HG03457 (cell line): ENCODE results near the gene FXYD4.

ENCODE experiments used
- ATAC-seq: cut with Tn5 transposase; IDR thresholded peaks from one replicate; pipeline ENCODE4 v1.9.1; 2021; ENCODE audit warnings: moderate number of reproducible peaks; ENCODE audit not compliant: unreplicated experiment

Gene FXYD4

DNA sequence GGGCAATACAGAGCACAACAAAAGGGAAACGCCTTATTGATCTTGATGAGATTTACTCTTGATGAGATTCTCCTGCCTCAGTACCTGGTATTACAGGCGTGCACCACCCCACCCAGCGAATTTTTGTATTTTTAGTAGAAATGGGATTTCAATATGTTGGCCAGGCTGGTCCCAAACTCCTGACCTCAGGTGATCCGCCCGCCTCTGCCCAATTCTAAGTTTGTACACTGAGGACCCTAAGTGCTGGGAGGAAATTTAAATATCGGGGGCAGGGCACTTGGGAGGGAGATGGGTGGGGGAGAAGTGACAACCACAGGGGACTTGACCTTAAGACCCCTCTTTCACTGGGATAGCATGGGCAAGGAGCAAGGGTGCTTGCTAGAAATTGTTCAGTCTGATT is 23.4 kb downstream of the FXYD4 start:
- no peak for ATAC-seq

DNA sequence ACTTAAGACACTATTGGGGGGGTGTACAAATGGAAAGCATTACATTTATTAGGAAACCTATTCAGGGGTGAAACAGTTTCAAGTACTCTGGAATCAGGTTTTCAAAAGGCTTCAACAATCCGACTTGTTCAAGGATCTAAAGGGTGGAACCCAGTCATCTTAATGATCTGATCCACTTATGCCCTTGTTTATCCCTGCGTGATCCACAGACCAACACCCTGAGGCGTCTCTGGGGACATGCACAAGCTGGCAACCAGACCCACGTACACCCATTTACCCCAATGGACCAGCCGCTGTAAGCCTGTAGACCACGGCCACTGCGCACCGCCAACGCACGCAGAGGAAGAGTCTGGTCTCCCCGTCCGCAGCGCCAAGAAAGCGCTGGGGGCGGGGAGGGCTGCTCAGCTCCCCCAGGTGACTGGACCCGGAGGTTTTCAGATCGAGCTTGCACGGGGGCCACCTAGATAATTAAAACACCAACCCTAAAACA is 24.2 kb downstream of the FXYD4 start:
- ATAC-seq, result no peak

DNA sequence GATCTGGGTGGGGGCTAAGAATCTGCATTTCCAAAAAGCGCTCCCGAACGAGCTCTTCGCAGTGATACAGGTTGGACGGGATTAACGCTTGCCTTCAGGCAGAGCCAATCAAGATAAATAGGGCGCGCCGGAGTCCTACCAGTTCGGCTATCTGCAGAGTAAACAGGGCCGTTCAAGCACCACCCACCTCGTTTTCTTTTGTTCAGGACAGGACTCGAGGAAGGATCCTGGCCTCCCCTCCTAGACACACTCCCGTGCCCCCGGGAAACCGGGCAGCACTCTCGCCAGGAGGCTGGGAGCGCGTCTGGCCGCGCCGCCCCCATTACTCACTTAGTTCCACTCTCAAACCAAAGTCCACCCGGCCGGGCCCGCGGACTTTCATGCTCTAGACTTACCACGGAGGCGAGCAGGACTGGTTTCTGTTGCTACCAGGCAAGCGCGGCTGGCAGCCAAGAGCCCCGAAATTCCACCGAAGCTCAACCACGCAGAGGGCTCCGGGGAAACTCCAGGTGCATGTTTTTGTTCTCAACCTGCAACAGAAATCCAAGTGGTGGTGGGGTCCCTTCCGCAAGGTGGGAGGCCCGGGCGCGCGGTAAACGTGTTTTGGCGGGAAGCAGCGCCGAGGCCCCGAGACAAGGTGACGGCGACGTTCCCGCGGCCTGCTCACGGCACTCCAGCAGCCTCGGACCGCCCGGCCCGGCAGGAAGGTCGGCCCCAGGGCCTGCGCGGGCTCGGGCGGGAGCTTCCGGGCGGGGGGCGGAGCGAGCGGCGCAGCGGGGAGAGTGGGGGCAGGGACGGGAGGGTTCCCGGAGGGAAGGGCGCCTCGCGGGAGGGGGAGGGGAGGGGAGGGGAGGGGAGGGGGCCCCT is 24.9 kb downstream of the FXYD4 start:
- peak; percentile 31 for ATAC-seq

DNA sequence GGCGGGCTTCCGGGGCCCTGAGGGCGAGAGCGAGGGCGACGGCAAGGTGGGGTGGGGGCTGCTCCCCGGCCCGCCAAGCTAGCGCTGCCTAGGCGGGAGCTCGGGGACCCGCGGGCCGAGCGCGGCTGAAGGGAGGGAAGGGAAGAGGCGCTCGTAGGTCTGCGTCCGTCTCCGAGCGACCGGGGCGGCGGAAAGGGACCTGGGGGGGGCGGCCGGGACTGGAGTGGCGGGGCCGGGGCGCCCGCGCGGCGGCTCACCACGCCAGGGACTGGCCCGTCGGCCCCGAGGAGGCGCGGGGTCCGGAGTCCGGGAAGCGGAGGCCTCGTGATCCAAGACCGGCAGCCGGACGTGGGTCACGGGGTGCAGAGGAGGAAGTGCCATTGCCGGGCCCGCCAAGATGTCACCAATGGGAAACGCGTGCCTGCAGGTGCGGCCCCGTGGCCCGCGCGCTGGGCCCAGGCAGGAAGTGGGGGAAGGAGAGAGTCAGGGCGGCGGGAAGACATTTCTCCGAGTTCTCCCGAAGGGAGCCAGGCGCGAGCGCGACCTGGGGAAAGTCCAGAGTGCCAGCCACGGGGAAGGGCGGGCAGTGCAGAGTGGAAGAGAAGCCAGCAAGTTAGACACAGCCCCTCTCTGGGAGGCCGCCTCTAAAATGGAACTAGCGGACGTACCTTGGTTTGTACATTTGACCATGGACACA is 25.6 kb downstream of the FXYD4 start:
- peak; percentile 77 for ATAC-seq

DNA sequence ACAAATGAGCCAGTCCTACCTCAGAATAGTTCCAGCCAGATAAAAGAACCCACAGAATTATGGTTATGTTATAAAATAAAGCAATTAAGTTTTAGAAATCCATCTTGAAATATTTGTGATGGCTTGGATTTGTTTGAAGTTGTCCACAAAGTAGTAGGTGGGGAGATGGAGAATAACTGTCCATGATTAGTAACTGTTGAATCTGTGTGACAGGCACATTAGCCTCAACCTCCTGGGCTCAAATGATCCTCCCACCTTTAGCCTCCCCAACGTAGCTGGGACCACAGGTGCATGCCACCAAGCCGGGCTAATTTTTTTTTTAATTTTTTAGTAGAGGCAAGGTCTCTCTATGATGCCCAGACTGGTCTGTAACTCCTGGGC is 27.5 kb downstream of the FXYD4 start:
- ATAC-seq, result no peak

DNA sequence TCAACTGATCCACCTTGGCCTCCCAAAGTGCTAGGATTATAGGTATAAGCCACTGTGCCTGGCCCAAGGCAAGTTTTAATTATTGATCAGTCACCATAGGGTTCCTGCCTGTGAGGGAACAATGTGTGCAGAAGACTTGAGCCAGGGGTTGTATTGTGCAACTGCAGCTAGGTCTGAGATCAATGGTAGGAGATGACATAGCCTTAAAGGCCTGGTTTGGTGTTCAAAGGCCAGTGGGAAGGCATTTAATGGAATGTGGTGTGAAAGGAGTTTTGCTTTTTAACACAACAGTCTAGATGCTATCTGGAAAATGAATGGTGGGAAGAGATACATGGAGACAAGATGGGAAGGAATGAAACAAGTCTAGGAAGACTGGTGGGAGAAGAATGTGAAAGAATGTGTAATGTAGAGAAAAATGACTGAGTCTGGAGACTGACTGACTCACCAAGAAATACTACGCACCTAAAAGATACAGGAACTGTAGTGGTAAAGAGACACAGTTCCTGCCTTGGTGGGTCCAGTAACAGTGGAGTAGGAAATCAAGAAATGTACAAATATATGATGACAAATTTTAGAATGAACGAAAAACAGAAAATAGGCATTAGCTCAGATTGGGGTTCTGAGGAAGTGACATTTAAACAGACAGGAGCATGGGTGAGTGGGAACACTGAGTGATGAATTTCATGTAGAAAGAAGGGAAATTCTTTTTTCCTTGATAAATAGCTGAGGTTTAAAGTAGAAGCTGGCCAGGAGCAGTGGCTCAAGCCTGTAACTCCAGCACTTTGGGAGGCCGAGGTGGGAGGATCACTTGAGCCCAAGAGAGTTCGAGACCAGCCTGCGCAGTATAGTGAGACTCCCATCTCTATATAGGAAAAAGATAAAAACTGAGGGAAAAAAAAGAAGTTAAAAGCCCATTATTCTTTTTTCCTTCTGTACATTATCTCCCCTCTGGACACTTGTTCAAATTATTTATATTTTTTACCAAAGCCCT is 28.2 kb downstream of the FXYD4 start:
- ATAC-seq, result no peak

DNA sequence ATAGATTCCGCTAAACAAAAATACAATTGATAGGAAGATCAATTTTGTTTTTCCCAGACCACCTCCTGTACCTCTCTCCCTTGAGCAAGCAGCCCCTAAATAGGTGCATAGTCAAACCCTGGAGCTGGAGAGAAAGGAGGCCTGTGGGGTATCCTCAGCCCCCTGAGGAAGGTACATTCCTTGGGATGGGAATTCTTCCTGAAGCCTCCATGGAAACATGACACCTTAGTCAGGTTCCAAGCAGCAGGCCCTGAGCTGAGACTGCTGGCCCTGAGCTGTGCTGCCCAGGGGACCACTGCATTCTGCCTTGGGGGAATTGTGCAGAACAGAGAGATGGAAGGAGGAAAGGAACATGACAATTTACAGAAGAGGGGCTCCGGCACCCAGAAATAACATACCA is 30.2 kb downstream of the FXYD4 start:
- ATAC-seq, result no peak

DNA sequence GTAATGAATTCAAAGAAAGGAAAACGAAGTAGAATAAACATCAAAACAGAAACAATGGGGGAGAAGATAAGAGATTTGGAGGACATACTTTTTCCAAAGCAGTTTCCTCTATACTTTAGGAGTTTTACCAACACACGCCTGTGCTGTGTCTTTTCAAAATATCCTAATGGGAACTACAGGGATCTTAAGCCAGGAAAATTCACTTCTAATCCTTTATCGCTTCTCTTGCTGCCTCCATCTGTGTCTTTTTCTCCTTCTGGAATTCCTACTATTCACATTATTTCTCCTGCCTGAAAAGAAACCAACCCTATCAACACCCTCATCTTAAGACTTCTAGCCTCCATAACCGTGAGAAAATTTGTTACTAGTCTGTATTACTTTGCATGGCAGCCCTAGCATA is 30.7 kb downstream of the FXYD4 start:
- no peak for ATAC-seq

DNA sequence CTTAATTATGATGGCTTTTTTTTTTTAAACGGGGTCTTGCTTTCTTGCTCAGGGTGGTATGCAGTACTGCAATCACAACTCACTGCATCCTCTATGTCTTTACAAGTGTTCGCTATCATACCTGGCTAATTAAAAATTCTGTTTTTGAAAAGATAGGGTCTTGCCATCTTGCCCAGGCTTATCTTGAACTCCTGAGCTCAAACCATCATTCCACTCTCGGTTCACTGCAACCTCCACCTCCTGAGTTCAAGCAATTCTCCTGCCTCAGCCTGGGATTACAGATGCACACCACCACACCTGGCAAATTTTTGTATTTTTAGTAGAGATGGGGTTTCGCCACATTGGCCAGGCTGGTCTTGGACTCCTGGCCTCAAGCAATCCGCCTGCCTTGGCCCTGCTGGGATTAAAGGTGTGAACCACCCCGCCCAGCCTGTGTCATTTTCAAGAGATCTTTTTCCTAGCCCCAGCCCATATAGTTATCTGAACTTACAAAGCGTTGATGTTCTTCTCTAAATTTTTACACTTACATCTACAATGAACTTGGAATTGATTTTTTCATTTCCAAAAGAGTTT is 31.5 kb downstream of the FXYD4 start:
- ATAC-seq, result no peak

DNA sequence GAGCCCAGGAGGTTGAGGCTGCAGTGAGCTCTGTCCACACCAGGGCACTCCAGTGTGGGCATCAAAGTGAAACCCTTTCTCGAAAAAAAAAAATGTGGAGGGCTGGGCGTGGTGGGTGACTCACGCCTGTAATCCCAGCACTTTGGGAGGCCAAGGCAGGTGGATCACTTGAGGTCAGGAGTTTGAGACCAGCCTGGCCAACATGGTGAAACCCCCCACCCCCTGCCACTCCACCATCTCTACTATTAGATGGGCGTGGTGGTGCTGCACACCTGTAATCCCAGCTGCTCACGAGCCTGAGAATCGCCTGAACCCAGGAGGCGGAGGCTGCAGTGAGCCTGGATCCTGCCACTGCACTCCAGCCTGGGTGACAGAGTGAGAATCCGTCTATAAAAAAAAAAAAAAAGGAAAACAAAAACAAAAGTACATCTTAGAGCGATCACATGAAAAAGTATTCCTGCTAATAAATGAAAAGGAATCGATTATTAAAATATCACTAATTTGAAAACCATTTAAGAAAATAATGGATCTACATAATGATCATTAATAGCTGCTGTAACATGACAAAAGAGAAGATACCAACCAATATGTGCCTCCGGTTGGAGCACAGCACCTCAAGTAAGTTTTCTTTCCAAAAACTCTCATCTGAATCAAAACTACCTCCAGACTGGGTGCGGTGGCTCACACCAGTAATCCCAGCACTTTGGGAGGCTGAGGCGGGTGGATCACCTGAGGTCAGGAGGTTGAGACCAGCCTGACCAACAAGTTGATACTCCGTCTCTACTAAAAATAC is 32.7 kb downstream of the FXYD4 start:
- ATAC-seq, result no peak

DNA sequence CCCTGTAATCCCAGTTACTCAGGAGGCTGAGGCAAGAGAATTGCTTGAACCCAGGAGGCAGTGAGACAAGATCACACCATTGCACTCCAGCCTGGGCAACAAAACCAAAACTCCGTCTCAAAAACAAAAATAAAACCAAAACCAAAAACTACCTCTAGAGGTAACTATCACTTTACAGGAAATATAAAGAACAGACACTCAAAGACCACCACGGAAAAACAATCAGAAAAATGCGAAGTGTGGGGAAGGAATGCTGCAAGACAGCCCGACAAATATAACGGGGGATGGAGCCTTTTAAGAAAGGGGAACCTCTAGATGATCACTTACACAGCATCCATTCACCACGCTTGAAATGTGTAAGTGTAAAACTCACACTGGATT is 33.3 kb downstream of the FXYD4 start:
- ATAC-seq, result no peak

DNA sequence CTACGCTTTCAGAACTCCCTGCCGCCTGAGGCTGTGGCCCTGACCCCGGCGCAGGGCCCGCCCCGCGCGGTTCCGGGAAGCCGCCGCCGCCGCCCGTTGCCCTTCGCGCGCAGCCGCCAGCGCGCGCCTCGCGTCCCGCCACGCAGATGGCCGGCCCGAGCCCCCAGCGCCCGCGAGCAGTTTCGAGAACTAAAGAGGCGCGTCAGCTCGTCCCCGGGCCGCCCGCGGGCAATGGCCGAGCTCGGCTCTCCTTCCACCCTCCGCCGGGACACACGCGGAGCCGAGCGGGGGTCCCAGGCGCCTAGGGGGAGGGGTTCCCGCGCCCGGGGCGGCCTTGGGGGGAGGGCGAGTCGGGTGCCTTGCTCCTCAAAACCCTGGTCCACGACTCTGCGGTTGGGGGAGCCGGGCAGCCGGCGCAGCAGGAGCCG is 35.7 kb downstream of the FXYD4 start:
- no peak for ATAC-seq

DNA sequence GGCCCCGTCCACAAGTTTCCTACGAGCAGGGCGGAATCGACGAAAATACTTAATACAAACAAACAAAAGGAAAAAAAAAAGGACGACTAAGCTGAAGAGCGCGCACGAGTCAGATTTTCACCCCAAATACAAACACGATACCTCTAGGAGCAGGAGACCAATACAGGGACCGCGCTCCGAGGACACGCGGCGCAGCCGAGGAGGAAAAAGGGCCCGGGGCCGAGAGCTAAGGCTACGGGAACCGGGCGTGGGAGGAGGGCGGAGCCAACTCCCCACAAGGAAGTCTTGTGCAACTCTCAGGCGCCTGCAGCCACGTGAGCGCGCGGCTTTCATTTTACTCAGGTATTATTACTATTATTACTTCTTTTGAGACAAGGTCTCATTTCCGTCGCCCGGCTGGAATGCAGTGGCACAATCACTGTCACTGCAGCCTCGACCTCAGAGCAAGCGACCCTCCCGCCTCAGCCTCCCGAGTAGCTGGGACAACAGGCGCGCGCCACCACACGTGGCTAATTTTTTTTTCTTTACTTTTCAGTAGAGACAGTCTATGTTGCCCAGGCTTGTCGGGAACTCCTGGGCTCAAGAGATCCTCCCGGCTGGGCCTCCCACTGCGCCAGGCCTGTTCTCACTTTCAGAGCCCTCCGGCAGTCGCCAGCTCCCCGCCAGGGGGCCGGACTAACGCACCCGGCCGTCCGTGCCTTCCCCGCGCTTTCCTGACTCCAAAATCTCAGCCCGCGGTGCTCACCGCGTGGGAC is 36.3 kb downstream of the FXYD4 start:
- peak; percentile 42 for ATAC-seq

DNA sequence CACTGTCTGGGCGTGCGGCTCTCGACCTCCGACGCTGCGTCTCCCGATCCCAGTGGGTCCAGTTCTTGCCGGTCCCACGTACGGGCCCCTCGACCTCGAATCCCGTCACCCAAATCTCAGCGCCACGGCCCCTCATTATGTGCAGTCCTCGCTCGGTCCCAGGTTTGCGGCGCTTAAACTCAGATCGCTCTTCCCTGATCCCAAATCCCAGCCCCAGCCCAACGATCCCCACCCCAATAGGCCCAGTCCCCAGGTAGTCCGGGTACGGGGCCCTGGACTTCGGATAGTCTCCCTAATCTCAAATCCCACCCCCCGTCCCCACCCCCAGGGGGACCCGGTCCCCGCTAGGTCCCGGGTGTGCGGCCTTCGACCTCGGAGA is 36.9 kb downstream of the FXYD4 start:
- ATAC-seq, result no peak

DNA sequence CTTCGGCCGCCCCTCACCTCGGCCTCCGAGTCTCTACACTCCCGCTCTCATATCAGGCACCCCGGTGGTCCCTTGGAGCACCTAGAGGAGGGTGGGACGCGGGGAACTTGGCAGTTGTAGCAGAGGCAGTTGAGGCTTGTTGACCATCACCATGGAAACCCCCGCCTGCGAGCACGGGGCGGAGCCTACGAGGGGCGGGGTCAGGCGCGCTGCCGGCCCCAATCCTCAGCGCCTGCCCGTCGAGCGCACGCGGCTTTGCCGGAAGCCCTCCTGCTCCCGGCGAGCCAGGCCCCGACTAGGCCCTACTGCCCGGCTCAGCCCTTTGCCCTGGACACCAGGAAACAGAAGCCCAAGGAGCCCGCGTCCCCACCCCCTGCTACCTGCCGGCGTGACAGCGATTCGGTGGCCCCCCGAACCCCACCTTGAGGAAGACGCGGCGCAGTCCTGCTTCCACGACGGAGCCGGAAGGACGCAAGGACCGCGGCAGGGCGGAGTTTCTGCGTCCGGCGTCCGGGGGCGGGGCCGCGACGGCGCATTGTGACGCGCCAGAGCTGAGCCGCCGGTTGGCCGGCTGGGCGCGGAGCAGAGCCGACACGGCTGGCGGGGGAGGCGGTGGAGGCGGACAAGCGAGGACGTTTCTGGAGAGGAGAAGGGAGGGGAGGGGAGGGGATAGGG is 37.4 kb downstream of the FXYD4 start, which contains the start of gene HNRNPF:
TSS of gene HNRNPF (minus strand) at position 477 of the 675 bp plus-strand sequence. CDS start 21,302 bp downstream, outside the sequence.
- ATAC-seq, result peak; percentile 69

DNA sequence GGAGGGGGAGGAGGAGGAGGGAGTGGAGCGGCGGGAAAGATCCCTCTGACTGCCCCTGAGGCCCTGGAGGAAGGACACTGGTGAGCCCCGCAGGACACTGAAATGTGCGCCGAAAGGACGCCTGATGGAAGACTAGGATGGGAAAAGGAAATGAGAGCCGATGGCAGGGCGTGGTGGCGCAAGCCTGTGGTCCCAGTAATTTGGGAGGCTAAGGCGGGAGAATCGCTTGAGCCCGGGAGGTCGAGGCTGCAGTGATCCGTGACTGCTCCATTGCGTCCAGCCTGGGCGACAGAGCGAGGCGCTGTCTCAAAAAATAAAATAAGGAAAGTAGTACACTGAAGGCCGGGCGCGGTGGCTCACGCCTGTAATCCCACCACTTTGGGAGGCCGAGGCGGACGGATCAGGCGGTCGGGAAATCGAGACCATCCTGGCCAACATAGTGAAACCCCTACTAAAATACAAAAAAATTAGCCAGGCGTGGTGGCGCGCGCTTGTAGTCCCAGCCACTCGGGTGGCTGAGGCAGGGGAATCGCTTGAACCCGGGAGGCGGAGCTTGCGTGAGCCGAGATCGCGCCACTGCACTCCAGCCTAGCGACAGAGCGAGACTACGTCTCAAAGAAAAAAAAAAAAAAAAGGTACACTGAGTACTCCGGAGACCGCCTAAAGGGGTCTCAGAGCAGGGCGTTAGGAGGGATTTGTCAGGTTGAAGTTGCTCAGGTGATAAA is 38.1 kb downstream of the FXYD4 start:
- peak; percentile 0 for ATAC-seq

DNA sequence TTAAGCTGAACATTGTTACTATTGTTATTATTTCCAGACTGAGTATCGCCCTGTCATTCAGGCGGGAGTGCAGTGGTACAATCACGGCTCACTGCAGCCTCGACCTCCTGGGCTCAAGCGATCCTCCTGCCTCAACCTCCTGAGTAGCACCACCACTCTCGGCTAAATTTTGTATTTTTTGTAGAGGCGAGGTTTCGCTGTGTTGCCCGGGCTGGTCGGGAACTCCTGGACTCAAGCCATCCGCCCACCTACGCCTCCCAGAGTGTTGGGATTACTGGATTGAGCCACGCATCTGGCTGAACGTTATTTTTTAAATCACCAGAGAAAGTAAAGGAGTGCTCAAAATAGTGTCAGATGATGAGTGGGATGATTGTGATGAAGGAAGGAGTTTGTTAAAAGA is 38.9 kb downstream of the FXYD4 start:
- ATAC-seq, result no peak

DNA sequence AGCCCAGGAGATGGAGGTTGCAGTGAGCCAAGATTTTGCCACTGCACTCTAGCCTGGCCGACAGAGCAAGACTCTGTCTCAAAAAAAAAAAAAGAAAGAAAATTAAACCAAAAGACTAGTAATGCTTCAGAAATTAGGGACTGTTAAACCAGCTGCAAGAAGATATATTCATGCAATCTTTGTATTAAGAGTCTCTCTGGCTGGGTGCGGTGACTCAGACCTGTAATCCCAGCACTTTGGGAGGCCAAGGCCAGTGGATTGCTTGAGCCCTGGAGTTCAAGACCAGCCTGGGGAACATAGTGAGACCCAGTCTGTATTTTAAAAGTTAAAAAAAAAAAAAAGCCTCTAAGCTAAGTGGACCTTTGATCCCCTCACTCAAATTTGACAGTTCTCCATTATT is 40.1 kb downstream of the FXYD4 start:
- no peak for ATAC-seq
